ENCODE results near the gene CDH23.

DNA sequence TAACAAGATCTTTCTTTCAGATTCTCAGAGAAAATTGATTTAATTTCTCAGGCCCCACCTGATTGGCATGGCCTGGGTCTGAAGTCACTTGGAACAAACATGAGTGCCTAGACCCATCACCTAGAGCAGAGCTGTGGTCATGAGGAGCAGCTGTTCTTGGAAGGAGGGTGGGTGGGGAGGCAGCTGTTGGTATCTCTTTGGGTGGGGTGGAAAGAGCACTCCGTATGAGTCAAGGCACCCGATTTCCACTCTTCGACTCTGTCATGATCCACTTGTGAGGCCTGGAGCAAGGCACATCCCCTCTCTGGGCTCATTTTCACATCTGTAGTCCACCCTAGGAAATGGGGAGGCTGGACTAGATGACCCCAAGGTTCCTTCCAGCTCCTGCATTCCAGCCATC is 166.2 kb downstream of the CDH23 start:
- TF ChIP-seq, protein P1, sequence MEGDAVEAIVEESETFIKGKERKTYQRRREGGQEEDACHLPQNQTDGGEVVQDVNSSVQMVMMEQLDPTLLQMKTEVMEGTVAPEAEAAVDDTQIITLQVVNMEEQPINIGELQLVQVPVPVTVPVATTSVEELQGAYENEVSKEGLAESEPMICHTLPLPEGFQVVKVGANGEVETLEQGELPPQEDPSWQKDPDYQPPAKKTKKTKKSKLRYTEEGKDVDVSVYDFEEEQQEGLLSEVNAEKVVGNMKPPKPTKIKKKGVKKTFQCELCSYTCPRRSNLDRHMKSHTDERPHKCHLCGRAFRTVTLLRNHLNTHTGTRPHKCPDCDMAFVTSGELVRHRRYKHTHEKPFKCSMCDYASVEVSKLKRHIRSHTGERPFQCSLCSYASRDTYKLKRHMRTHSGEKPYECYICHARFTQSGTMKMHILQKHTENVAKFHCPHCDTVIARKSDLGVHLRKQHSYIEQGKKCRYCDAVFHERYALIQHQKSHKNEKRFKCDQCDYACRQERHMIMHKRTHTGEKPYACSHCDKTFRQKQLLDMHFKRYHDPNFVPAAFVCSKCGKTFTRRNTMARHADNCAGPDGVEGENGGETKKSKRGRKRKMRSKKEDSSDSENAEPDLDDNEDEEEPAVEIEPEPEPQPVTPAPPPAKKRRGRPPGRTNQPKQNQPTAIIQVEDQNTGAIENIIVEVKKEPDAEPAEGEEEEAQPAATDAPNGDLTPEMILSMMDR (conservative IDR thresholded peaks at IDR 0.05; ENCODE audit: low read depth, low read length) = no peak
- TF ChIP-seq EZH2 (IDR thresholded peaks at IDR 0.05; ENCODE audit: low read length, unreplicated experiment) = no peak
